GM18517 (cell line): ENCODE results near the gene TMEM185B.
"Not testable (repeated sequence)": the region's sequence is repeated elsewhere in the genome, so short reads cannot be mapped to it uniquely, and the experiment has no call there.

Experiments
- ATAC-seq: cut with Tn5 transposase; IDR thresholded peaks from one replicate; pipeline ENCODE4 v1.9.1; 2021; ENCODE audit warnings: mild to moderate bottlenecking, moderate library complexity; ENCODE audit not compliant: unreplicated experiment

The TMEM185B gene

GRCh38 chr2:120223034-120223912, at the start of gene TMEM185B:
TMEM185B (minus strand) TSS chr2:120223400; CDS start chr2:120222976, 424 bp downstream.
- peak; percentile 81 for ATAC-seq

GRCh38 chr2:120271711-120272379, 48.6 kb upstream of the TMEM185B start:
- ATAC-seq: no peak

- no peak for ATAC-seq
These were observed 46.6 kb upstream of the TMEM185B start for GRCh38 chr2:120269816-120270215.

GRCh38 chr2:120269076-120269744, 46.0 kb upstream of the TMEM185B start:
- ATAC-seq: no peak

GRCh38 chr2:120267348-120267747, 44.1 kb upstream of the TMEM185B start:
- no peak for ATAC-seq

GRCh38 chr2:120265006-120265405, 41.8 kb upstream of the TMEM185B start:
- ATAC-seq: peak; percentile 65

GRCh38 chr2:120262761-120263428, 39.7 kb upstream of the TMEM185B start:
- no peak for ATAC-seq

- no peak for ATAC-seq
These were observed 39.0 kb upstream of the TMEM185B start for GRCh38 chr2:120262150-120262549.

GRCh38 chr2:120261387-120262006, 38.3 kb upstream of the TMEM185B start:
- peak; percentile 75 for ATAC-seq

GRCh38 chr2:120260736-120261135, 37.5 kb upstream of the TMEM185B start:
- ATAC-seq: no peak

- ATAC-seq: not testable (repeated sequence)
These were observed 36.7 kb upstream of the TMEM185B start for GRCh38 chr2:120259939-120260338.

GRCh38 chr2:120258196-120258595, 35.0 kb upstream of the TMEM185B start:
- ATAC-seq: no peak

- ATAC-seq: no peak
These were observed 34.3 kb upstream of the TMEM185B start for GRCh38 chr2:120257522-120257921.

GRCh38 chr2:120256651-120257000, 33.4 kb upstream of the TMEM185B start:
- ATAC-seq: no peak

- no peak for ATAC-seq
These were observed 32.9 kb upstream of the TMEM185B start for GRCh38 chr2:120255986-120256650.

GRCh38 chr2:120255071-120255470, 31.9 kb upstream of the TMEM185B start:
- no peak for ATAC-seq

- ATAC-seq: no peak
These were observed 31.0 kb upstream of the TMEM185B start for GRCh38 chr2:120254178-120254577.

GRCh38 chr2:120253021-120253882, 30.1 kb upstream of the TMEM185B start:
- peak; percentile 30 for ATAC-seq
